ENCODE data around the gene ZNF610. TPM values are rescaled to one million over a fixed set of nuclear protein-coding genes. Genes with fewer than 3 reads are reported as not detected.

Gene ZNF610
- total and polyA plus RNA-seq, 2 of the 13 experiments (the other 11 are each of a cell fraction or from before 2014, with no cell fraction given) = 0.32 to 0.69 TPM

DNA sequence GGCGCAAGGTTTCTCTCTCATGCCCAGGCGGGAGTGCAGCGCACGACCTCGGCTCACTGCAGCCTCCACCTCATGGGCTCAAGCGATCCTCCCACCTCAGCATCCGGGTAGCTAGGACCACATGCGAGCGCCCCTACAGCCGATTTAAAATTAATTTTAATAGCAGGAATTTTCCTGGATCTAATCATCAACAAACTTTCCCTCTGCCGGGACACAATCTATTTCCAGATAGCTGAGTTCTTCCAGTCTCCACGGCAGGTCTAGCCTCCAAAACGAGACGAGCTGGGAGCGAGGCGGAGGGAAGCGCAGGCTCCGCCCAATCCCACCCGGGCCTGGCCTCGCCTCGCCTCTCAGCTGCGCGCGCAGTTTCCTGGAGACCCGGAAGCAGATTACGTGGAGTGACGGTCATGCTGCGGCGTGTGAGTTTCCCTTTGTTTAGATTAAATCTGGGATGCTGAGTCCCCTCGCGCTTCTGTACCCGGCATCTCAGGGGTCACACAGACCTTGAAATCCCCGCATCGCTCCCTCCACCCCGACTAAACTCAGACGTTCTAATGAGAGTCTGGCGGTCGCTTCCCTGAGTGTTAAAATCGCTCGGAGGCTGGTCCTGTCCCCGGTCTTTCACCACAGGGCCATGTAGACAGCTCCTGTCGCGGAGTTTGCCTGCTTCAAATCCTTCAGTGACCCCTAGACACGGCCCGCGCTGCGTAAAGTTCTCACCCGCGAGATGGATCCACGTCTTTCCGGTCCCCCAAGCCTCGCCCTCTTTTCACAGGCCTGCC lies 33.7 kb downstream of the ZNF610 start, which contains the start of gene ZNF880 (continued):
- no peak for TF ChIP-seq ZNF350 (CRISPR knock-in tag; IDR thresholded peaks at IDR 0.05; ENCODE audit: borderline replicate concordance, low read depth)
- TF ChIP-seq, protein P1, sequence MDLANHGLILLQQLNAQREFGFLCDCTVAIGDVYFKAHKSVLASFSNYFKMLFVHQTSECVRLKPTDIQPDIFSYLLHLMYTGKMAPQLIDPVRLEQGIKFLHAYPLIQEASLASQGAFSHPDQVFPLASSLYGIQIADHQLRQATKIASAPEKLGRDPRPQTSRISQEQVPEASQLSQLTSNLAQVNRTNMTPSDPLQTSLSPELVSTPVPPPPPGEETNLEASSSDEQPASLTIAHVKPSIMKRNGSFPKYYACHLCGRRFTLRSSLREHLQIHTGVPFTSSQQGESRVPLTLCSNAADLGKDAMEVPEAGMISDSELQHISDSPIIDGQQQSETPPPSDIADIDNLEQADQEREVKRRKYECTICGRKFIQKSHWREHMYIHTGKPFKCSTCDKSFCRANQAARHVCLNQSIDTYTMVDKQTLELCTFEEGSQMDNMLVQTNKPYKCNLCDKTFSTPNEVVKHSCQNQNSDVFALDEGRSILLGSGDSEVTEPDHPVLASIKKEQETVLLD (CRISPR knock-in tag; IDR thresholded peaks at IDR 0.05; ENCODE audit: low read depth) = no peak

DNA sequence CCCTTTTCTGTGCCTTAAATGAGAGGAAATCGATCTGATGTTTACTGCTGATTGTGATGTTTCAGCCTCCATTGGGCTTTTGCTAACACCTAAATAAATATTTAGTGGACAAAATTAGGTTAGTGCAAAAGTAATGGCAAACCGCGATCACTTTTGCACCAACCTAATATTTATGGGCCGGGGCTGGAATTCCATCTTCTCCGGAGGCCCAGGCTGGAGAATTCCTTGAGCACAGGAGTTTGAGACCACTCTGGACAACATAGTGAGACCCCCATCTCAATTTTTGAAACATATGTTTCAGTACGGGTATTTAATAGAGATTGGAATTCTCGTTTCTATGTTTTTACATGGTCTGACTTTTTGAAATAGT lies 34.3 kb downstream of the ZNF610 start:
- CTCF ChIA-PET (ENCODE audit: low intra/inter-chr PET ratio, low total read pairs) = no interaction called here
- Histone ChIP-seq H3K4me2 (ENCODE audit: low read depth, low read length) (no peak overlapping the region), H3K4me3 (replicated peaks in 1 of 3; ENCODE audit: insufficient read depth in 1 of 3, low read depth in 2 of 3, low read length in 3 of 3) (no peak overlapping the region), H3K27me3 (ENCODE audit: control insufficient read depth in 1 of 2, insufficient read depth in 2 of 2, low read length in 2 of 2) (no peaks in the 10 kb centered on the region), H3K9ac (ENCODE audit: insufficient read depth, low read depth, low read length) (no peak overlapping the region), H2AFZ (ENCODE audit: low read length) (no peak overlapping the region), H3K9me3 (ENCODE audit: low read length) (peaks cover 72% of the 10 kb centered on the region), H3K79me2 (ENCODE audit: insufficient read depth, low read length) (no peaks in the 10 kb centered on the region), H3K27ac (ENCODE audit: extremely low read length, insufficient read depth, low read length) (no peak overlapping the region), H3K4me1 (ENCODE audit: insufficient read depth, low read length) (no peaks in the 10 kb centered on the region), H3K36me3 (replicated peaks in 1 of 2; ENCODE audit: control insufficient read depth in 1 of 2, insufficient read depth in 2 of 2, low read length in 2 of 2) (no peaks in the 10 kb centered on the region), H4K20me1 (ENCODE audit: insufficient read depth, low read length) (no peaks in the 10 kb centered on the region)
- WGBS (ENCODE audit: low lambda C conversion rate) = 40% methylated on average over 7 of the region's 7 CpGs
- FAIRE-seq (no peak), DNase-seq (ENCODE audit: low spot score) (no peak), ATAC-seq (no peak)
- POLR2A ChIA-PET = no interaction called here
- intact Hi-C loops (cut with micrococcal nuclease; ENCODE audit: unreplicated experiment) = no loop called here
- in situ Hi-C loops (cut with HindIII; ENCODE audit: extremely low pct_ligation_motif_present, low pct_unique_long_range_greater_than_20kb) = no loop called here
- BruUV-seq (replicated peaks) = no TSS peak
- TF ChIP-seq ZNF7 (CRISPR knock-in tag; IDR thresholded peaks at IDR 0.05) (no peak), ZNF761 (CRISPR knock-in tag; conservative IDR thresholded peaks at IDR 0.05) (no peak), HIVEP1 (CRISPR knock-in tag; IDR thresholded peaks at IDR 0.05) (no peak), RARG (CRISPR knock-in tag; IDR thresholded peaks at IDR 0.05; ENCODE audit: low read depth) (no peak), ERF (CRISPR knock-in tag; IDR thresholded peaks at IDR 0.05) (no peak), ZNF776 (CRISPR knock-in tag; IDR thresholded peaks at IDR 0.05) (no peak), CBX1 (IDR thresholded peaks at IDR 0.05; ENCODE audit: low read depth) (no peak), SIN3A (IDR thresholded peaks at IDR 0.05; ENCODE audit: borderline replicate concordance, low read depth, low read length) (no peak), SIX1 (CRISPR knock-in tag; IDR thresholded peaks at IDR 0.05; ENCODE audit: borderline replicate concordance) (no peak)
- TF ChIP-seq, protein P2, sequence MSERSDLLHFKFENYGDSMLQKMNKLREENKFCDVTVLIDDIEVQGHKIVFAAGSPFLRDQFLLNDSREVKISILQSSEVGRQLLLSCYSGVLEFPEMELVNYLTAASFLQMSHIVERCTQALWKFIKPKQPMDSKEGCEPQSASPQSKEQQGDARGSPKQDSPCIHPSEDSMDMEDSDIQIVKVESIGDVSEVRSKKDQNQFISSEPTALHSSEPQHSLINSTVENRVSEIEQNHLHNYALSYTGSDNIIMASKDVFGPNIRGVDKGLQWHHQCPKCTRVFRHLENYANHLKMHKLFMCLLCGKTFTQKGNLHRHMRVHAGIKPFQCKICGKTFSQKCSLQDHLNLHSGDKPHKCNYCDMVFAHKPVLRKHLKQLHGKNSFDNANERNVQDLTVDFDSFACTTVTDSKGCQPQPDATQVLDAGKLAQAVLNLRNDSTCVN (CRISPR knock-in tag; IDR thresholded peaks at IDR 0.05; ENCODE audit: borderline replicate concordance) = no peak
- TF ChIP-seq, protein P3, sequence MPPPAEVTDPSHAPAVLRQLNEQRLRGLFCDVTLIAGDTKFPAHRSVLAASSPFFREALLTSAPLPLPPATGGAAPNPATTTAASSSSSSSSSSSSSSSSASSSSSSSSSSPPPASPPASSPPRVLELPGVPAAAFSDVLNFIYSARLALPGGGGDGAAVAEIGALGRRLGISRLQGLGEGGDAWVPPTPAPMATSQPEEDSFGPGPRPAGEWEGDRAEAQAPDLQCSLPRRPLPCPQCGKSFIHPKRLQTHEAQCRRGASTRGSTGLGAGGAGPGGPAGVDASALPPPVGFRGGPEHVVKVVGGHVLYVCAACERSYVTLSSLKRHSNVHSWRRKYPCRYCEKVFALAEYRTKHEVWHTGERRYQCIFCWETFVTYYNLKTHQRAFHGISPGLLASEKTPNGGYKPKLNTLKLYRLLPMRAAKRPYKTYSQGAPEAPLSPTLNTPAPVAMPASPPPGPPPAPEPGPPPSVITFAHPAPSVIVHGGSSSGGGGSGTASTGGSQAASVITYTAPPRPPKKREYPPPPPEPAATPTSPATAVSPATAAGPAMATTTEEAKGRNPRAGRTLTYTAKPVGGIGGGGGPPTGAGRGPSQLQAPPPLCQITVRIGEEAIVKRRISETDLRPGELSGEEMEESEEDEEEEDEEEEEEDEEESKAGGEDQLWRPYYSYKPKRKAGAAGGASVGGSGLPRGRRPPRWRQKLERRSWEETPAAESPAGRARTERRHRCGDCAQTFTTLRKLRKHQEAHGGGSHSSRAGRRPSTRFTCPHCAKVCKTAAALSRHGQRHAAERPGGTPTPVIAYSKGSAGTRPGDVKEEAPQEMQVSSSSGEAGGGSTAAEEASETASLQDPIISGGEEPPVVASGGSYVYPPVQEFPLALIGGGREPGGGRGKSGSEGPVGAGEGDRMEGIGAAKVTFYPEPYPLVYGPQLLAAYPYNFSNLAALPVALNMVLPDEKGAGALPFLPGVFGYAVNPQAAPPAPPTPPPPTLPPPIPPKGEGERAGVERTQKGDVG (CRISPR knock-in tag; IDR thresholded peaks at IDR 0.05; ENCODE audit: borderline replicate concordance) = no peak
- TF ChIP-seq, protein P4, sequence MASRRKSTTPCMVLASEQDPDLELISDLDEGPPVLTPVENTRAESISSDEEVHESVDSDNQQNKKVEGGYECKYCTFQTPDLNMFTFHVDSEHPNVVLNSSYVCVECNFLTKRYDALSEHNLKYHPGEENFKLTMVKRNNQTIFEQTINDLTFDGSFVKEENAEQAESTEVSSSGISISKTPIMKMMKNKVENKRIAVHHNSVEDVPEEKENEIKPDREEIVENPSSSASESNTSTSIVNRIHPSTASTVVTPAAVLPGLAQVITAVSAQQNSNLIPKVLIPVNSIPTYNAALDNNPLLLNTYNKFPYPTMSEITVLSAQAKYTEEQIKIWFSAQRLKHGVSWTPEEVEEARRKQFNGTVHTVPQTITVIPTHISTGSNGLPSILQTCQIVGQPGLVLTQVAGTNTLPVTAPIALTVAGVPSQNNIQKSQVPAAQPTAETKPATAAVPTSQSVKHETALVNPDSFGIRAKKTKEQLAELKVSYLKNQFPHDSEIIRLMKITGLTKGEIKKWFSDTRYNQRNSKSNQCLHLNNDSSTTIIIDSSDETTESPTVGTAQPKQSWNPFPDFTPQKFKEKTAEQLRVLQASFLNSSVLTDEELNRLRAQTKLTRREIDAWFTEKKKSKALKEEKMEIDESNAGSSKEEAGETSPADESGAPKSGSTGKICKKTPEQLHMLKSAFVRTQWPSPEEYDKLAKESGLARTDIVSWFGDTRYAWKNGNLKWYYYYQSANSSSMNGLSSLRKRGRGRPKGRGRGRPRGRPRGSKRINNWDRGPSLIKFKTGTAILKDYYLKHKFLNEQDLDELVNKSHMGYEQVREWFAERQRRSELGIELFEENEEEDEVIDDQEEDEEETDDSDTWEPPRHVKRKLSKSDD (CRISPR knock-in tag; IDR thresholded peaks at IDR 0.05; ENCODE audit: low read depth) = no peak

Measured in HepG2 (cell line).